GM23338 (cell line): Measurements from ENCODE around the gene ZDHHC7. TPM values are rescaled to one million over a fixed set of nuclear protein-coding genes. Genes with fewer than 3 reads are reported as not detected.

Experiments
- ATAC-seq: fragments of 200-7000 bp; cut with Tn5 transposase; 3 replicates; pipeline ENCODE4 v1.9.1; 2020
- DNase-seq: peaks from one replicate; pipeline ENCODE4 v3.0.0-alpha.2; 2015; ENCODE audit warnings: low spot score
- H2AFZ ChIP-seq: fragments of 200-600 bp; sonication (generic); 2 replicates; pipeline ENCODE4 v1.8.0; 2016; ENCODE audit warnings: antibody characterized with exemption, mild to moderate bottlenecking, moderate library complexity
- H3F3A ChIP-seq: fragments of 200-600 bp; sonication (generic); replicated peaks from 2 replicates; pipeline ENCODE4 v1.8.0; 2017; ENCODE audit warnings: antibody characterized with exemption, mixed run types, low read depth
- H3K27ac ChIP-seq: fragments of 200-600 bp; sonication (generic); 2 replicates; pipeline ENCODE4 v1.6.1; 2016; ENCODE audit warnings: low read depth
- H3K27me3 ChIP-seq: fragments of 200-600 bp; sonication (generic); 2 replicates; pipeline ENCODE4 v1.8.0; 2016; ENCODE audit warnings: mild to moderate bottlenecking, mixed run types, moderate library complexity; ENCODE audit not compliant: insufficient read depth
- H3K36me3 ChIP-seq: fragments of 200-600 bp; sonication (generic); 2 replicates; pipeline ENCODE4 v1.8.0; 2016; ENCODE audit warnings: mild to moderate bottlenecking; ENCODE audit not compliant: insufficient read depth
- H3K4me1 ChIP-seq: fragments of 200-600 bp; sonication (generic); 2 replicates; pipeline ENCODE4 v1.8.0; 2016; ENCODE audit warnings: mild to moderate bottlenecking, moderate library complexity; ENCODE audit not compliant: insufficient read depth
- H3K4me2 ChIP-seq: fragments of 200-600 bp; sonication (generic); 2 replicates; pipeline ENCODE4 v1.7.1; 2017; ENCODE audit warnings: mixed run types
- H3K4me3 ChIP-seq: fragments of 200-600 bp; sonication (generic); 2 replicates; pipeline ENCODE4 v1.6.1; 2016; ENCODE audit warnings: mixed run types
- H3K79me2 ChIP-seq: fragments of 200-600 bp; sonication (generic); replicated peaks from 2 replicates; pipeline ENCODE4 v1.8.0; 2017; ENCODE audit warnings: mild to moderate bottlenecking; ENCODE audit not compliant: insufficient read depth
- H3K9me2 ChIP-seq: fragments of 200-600 bp; sonication (generic); 2 replicates; pipeline ENCODE4 v1.8.0; 2017; ENCODE audit not compliant: insufficient read depth
- H4K20me1 ChIP-seq: fragments of 200-600 bp; sonication (generic); replicated peaks from 2 replicates; pipeline ENCODE4 v1.8.0; 2017; ENCODE audit warnings: mild to moderate bottlenecking; ENCODE audit not compliant: insufficient read depth
- H3K27ac Mint-ChIP-seq: 2 replicates; pipeline ENCODE4 v1.8.0; 2020; ENCODE audit warnings: inconsistent platforms, mild to moderate bottlenecking, moderate library complexity, mixed read lengths
- H3K27me3 Mint-ChIP-seq: 3 replicates; pipeline ENCODE4 v1.8.0; 2022; ENCODE audit warnings: low read depth, mild to moderate bottlenecking, moderate library complexity, mixed read lengths, inconsistent platforms; ENCODE audit not compliant: insufficient read depth, poor library complexity
- H3K36me3 Mint-ChIP-seq: 3 replicates; pipeline ENCODE4 v1.8.0; 2021; ENCODE audit warnings: low read depth, mild to moderate bottlenecking, inconsistent platforms, moderate library complexity, mixed read lengths
- H3K4me1 Mint-ChIP-seq: 3 replicates; pipeline ENCODE4 v1.8.0; 2020; ENCODE audit warnings: mild to moderate bottlenecking, inconsistent platforms, mixed read lengths
- H3K4me3 Mint-ChIP-seq: 3 replicates; pipeline ENCODE4 v1.8.0; 2021; ENCODE audit warnings: moderate library complexity, mild to moderate bottlenecking, inconsistent platforms, mixed read lengths
- H3K9me3 Mint-ChIP-seq: 3 replicates; pipeline ENCODE4 v1.8.0; 2020; ENCODE audit warnings: moderate library complexity, mild to moderate bottlenecking, inconsistent platforms, mixed read lengths
- CREB1 ChIP-seq: fragments of 250-450 bp; sonication (Bioruptor Pico); IDR thresholded peaks from 2 replicates; pipeline ENCODE4 v1.5.0; 2020; ENCODE audit warnings: low read depth, mild to moderate bottlenecking, moderate library complexity
- CTCF ChIP-seq, 2 experiments: fragments of 200-600 bp in 1 of 2; sonication (generic) in 1 of 2; conservative IDR thresholded peaks; 2 replicates each; pipeline versions ENCODE4 v1.5.1 to v1.6.1; 2016 to 2017; ENCODE audit warnings: antibody characterized with exemption in 2 of 2, low read depth in 2 of 2, mild to moderate bottlenecking in 2 of 2, moderate library complexity in 1 of 2
- ETS1 ChIP-seq: IDR thresholded peaks from 2 replicates; pipeline ENCODE4 v1.6.1; 2016; ENCODE audit warnings: antibody characterized with exemption
- EZH2 ChIP-seq: fragments of 200-600 bp; sonication (generic); IDR thresholded peaks from one replicate; pipeline ENCODE4 v1.8.0; 2017; ENCODE audit warnings: antibody characterized with exemption, mild to moderate bottlenecking, low read depth; ENCODE audit not compliant: unreplicated experiment
- EZH2phosphoT487 ChIP-seq: fragments of 200-600 bp; sonication (generic); IDR thresholded peaks from one replicate; pipeline ENCODE4 v1.8.1; 2018; ENCODE audit warnings: antibody characterized with exemption; ENCODE audit not compliant: unreplicated experiment
- JUNB ChIP-seq: IDR thresholded peaks from one replicate; pipeline ENCODE4 v1.6.1; 2016; ENCODE audit warnings: antibody characterized with exemption; ENCODE audit not compliant: unreplicated experiment
- NANOG ChIP-seq: IDR thresholded peaks from 2 replicates; pipeline ENCODE4 v1.6.1; 2016; ENCODE audit warnings: antibody characterized with exemption, borderline replicate concordance
- POLR2AphosphoS5 ChIP-seq: IDR thresholded peaks from 2 replicates; pipeline ENCODE4 v1.6.1; 2016; ENCODE audit warnings: antibody characterized with exemption, low read depth
- REST ChIP-seq: IDR thresholded peaks from one replicate; pipeline ENCODE4 v1.6.1; 2018; ENCODE audit warnings: antibody characterized with exemption; ENCODE audit not compliant: unreplicated experiment
- STAT1 ChIP-seq: IDR thresholded peaks from one replicate; pipeline ENCODE4 v1.6.1; 2016; ENCODE audit warnings: antibody characterized with exemption; ENCODE audit not compliant: unreplicated experiment
- ZNF114 ChIP-seq: fragments of 250-450 bp; sonication (Bioruptor Pico); IDR thresholded peaks from 2 replicates; pipeline ENCODE4 v1.5.0; 2020; ENCODE audit warnings: mild to moderate bottlenecking, moderate library complexity
- polyA plus RNA-seq: library from polyadenylated mRNA; unstranded; fragments of >200 nt; fragmentation: Nextera tagmentation; extraction: Ambion mirVana; gene quantifications from 2 replicates; pipeline ENCODE4 v1.2.1, GENCODE V29; 2016
- total RNA-seq: library from RNA; depleted of rRNA; stranded (reverse); fragments of >200 nt; shearing (Covaris generic); gene quantifications from 2 replicates; pipeline ENCODE4 v1.2.3, GENCODE V29; 2014

The ZDHHC7 gene
- total and polyA plus RNA-seq, 2 experiments from 2014 or later = 13.1 to 46.1 TPM

- no peak for TF ChIP-seq REST
- TF ChIP-seq JUNB = no peak
- no peak for TF ChIP-seq CTCF (conservative IDR thresholded peaks at IDR 0.05; ENCODE audit: low read depth in 2 of 2)
- TF ChIP-seq EZH2phosphoT487 = no peak
- TF ChIP-seq POLR2AphosphoS5 = no peak
- TF ChIP-seq EZH2 = no peak
- no peak for TF ChIP-seq ZNF114 (CRISPR knock-in tag)
- TF ChIP-seq CREB1 (CRISPR knock-in tag) = no peak
- TF ChIP-seq STAT1 = no peak
- TF ChIP-seq NANOG = no peak
Observed at GRCh38 chr16:85019659-85020245, 8.4 kb upstream of the ZDHHC7 start (continued).

- Histone ChIP-seq H3K36me3 (no peaks in the 10 kb centered on the region), H3K4me1 (no peaks in the 10 kb centered on the region), H3K27ac (no peak overlapping the region), H2AFZ (no peak overlapping the region), H4K20me1 (no peaks in the 10 kb centered on the region), H3F3A (no peaks in the 10 kb centered on the region), H3K4me2 (no peak overlapping the region), H3K4me3 (no peak overlapping the region), H3K79me2 (no peaks in the 10 kb centered on the region), H3K27me3 (no peaks in the 10 kb centered on the region), H3K9me2 (no peaks in the 10 kb centered on the region)
- Mint-ChIP-seq H3K27ac (no peak overlapping the region), H3K36me3 (no peaks in the 10 kb centered on the region), H3K9me3 (no peaks in the 10 kb centered on the region; the same call in 2 of the 3 replicates), H3K4me3 (no peak overlapping the region), H3K27me3 (peaks cover 4% of the 10 kb centered on the region), H3K4me1 (no peaks in the 10 kb centered on the region)
- DNase-seq (no peak), ATAC-seq (no peak)
- TF ChIP-seq ZNF114 (CRISPR knock-in tag) (no peak), EZH2phosphoT487 (no peak), EZH2 (no peak), CTCF (conservative IDR thresholded peaks at IDR 0.05; ENCODE audit: low read depth in 2 of 2) (no peak), STAT1 (no peak), ETS1 (no peak), JUNB (no peak), CREB1 (CRISPR knock-in tag) (no peak), POLR2AphosphoS5 (no peak)
Observed at GRCh38 chr16:85018529-85019236, 7.3 kb upstream of the ZDHHC7 start.
